Measurements from ENCODE around the gene LIME1. TPM values are rescaled to one million over a fixed set of nuclear protein-coding genes. Genes with fewer than 3 reads are reported as not detected.
"Not testable (repeated sequence)": the region's sequence is repeated elsewhere in the genome, so short reads cannot be mapped to it uniquely, and the experiment has no call there.

LIME1 gene
- total RNA-seq, 2 experiments from 2014 or later: 181 to 186 TPM

- peaks cover 58% of the 10 kb centered on the region for H3K4me1 Mint-ChIP-seq
- H3K27me3 Mint-ChIP-seq: no peaks in the 10 kb centered on the region
- POLR2A ChIA-PET: interaction anchor here (0.8 to 9.3 kb wide), 18 partner anchors 8 to 413 kb away, joined by 3 to 120 read pairs (median 4); partner anchors contain the start of genes LIME1, RTEL1, SLC2A4RG and TPD52L2
- H3K4me3 Mint-ChIP-seq: peak overlapping the region; percentile 90
- peaks cover 50% of the 10 kb centered on the region for H3K36me3 Mint-ChIP-seq (ENCODE audit: low read depth)
- CTCF ChIA-PET: interaction anchor here (0.6 to 3.0 kb wide), 20 partner anchors 8 to 332 kb away, joined by 3 to 35 read pairs (median 4); partner anchors contain the start of genes LIME1, PRPF6, PTK6 and SAMD10
- peak overlapping the region; percentile 87 for H3K27ac Mint-ChIP-seq
- H3K9me3 Mint-ChIP-seq: no peaks in the 10 kb centered on the region
- peak; percentile 72 for DNase-seq
Observed at GRCh38 chr20:63706852-63707557, 29.5 kb upstream of the LIME1 start.

GRCh38 chr20:63707558-63708300 lies 28.7 kb upstream of the LIME1 start, which contains the start of the genes ARFRP1 and ZGPAT:
TSS of gene ARFRP1 (minus strand) at chr20:63707976. CDS start at chr20:63707091, 885 bp downstream.
TSS of gene ZGPAT (plus strand) at chr20:63708039. CDS start at chr20:63708581, 542 bp downstream.
- Mint-ChIP-seq H3K36me3 (ENCODE audit: low read depth) (peaks cover 58% of the 10 kb centered on the region), H3K9me3 (peaks cover 3% of the 10 kb centered on the region), H3K4me1 (peaks cover 59% of the 10 kb centered on the region), H3K27ac (peak within 1 kb of the TSS; percentile 87), H3K27me3 (no peaks in the 10 kb centered on the region), H3K4me3 (peak within 1 kb of the TSS; percentile 90)
- DNase-seq: peak; percentile 93
- ChIA-PET CTCF (interaction anchor here (0.7 to 3.0 kb wide), 23 partner anchors 12 to 331 kb away, joined by 3 to 35 read pairs (median 4); partner anchors contain the start of genes LIME1, PRPF6, PTK6 and SAMD10), POLR2A (interaction anchor here (0.6 to 9.3 kb wide), 22 partner anchors 9 to 261 kb away, joined by 3 to 120 read pairs (median 4); partner anchors contain the start of genes LIME1, RTEL1, SLC2A4RG and TNFRSF6B)

- Mint-ChIP-seq H3K27me3 (no peaks in the 10 kb centered on the region), H3K9me3 (peaks cover 3% of the 10 kb centered on the region), H3K27ac (peak overlapping the region; percentile 61), H3K4me3 (peak overlapping the region; percentile 90), H3K36me3 (ENCODE audit: low read depth) (peaks cover 61% of the 10 kb centered on the region), H3K4me1 (peaks cover 59% of the 10 kb centered on the region)
- DNase-seq: no peak
- POLR2A ChIA-PET: interaction anchor here (0.6 to 9.3 kb wide), 20 partner anchors 8 to 260 kb away, joined by 3 to 120 read pairs (median 4); partner anchors contain the start of genes LIME1, RTEL1, SLC2A4RG and TNFRSF6B
- CTCF ChIA-PET: interaction anchor here (0.8 to 3.0 kb wide), 20 partner anchors 12 to 330 kb away, joined by 3 to 35 read pairs (median 4); partner anchors contain the start of genes LIME1, PRPF6, PTK6 and SAMD10
Observed at GRCh38 chr20:63708301-63709148, 27.9 kb upstream of the LIME1 start.

- H3K4me1 Mint-ChIP-seq: peaks cover 59% of the 10 kb centered on the region
- H3K4me3 Mint-ChIP-seq: peak overlapping the region; percentile 90
- no peaks in the 10 kb centered on the region for H3K27me3 Mint-ChIP-seq
- H3K9me3 Mint-ChIP-seq: peaks cover 3% of the 10 kb centered on the region
- ChIA-PET CTCF (interaction anchor here (1.6 to 3.0 kb wide), 3 partner anchors 12 to 156 kb away, joined by 5 to 29 read pairs (median 13); partner anchors contain the start of gene TPD52L2), POLR2A (interaction anchor here (0.9 to 9.3 kb wide), 4 partner anchors 19 to 42 kb away, joined by 3 to 120 read pairs (median 6); partner anchors contain the start of genes LIME1 and SLC2A4RG)
- H3K27ac Mint-ChIP-seq: no peak overlapping the region
- peaks cover 65% of the 10 kb centered on the region for H3K36me3 Mint-ChIP-seq (ENCODE audit: low read depth)
- no peak for DNase-seq
Observed at GRCh38 chr20:63709149-63709527, 27.3 kb upstream of the LIME1 start.

- Mint-ChIP-seq H3K4me3 (peak overlapping the region; percentile 54), H3K27ac (peak overlapping the region; percentile 37)
Observed at GRCh38 chr20:63711085-63711645, 25.3 kb upstream of the LIME1 start.

GRCh38 chr20:63712191-63712590 lies 24.3 kb upstream of the LIME1 start:
- H3K36me3 Mint-ChIP-seq (ENCODE audit: low read depth): peaks cover 72% of the 10 kb centered on the region
- no peaks in the 10 kb centered on the region for H3K27me3 Mint-ChIP-seq
- POLR2A ChIA-PET: interaction anchor here (0.7 to 2.0 kb wide), 4 partner anchors 14 to 27 kb away, joined by 3 to 7 read pairs (median 4); no protein-coding TSS in a partner anchor
- H3K27ac Mint-ChIP-seq: no peak overlapping the region
- CTCF ChIA-PET: interaction anchor here (1.5 kb wide), 1 partner anchor 327 kb away, joined by 3 read pairs; no protein-coding TSS in a partner anchor
- DNase-seq: no peak
- H3K4me3 Mint-ChIP-seq: no peak overlapping the region
- peaks cover 54% of the 10 kb centered on the region for H3K4me1 Mint-ChIP-seq
- H3K9me3 Mint-ChIP-seq: peaks cover 10% of the 10 kb centered on the region

More at GRCh38 chr20:63711085-63711645, 25.3 kb upstream of the LIME1 start:
- ChIA-PET CTCF (interaction anchor here (0.9 to 1.6 kb wide), 4 partner anchors 11 to 328 kb away, joined by 3 to 5 read pairs (median 3); partner anchors contain the start of gene PTK6), POLR2A (interaction anchor here (0.8 to 1.1 kb wide), 3 partner anchors 25 to 28 kb away, joined by 3 to 4 read pairs (median 4); no protein-coding TSS in a partner anchor)
- H3K27me3 Mint-ChIP-seq: no peaks in the 10 kb centered on the region
- no peak for DNase-seq
- peaks cover 58% of the 10 kb centered on the region for H3K4me1 Mint-ChIP-seq
- peaks cover 9% of the 10 kb centered on the region for H3K9me3 Mint-ChIP-seq
- peaks cover 71% of the 10 kb centered on the region for H3K36me3 Mint-ChIP-seq (ENCODE audit: low read depth)

GRCh38 chr20:63714858-63715257 lies 21.6 kb upstream of the LIME1 start:
- Mint-ChIP-seq H3K36me3 (ENCODE audit: low read depth) (peaks cover 85% of the 10 kb centered on the region), H3K9me3 (peaks cover 15% of the 10 kb centered on the region), H3K27me3 (no peaks in the 10 kb centered on the region), H3K4me1 (peaks cover 47% of the 10 kb centered on the region), H3K27ac (no peak overlapping the region), H3K4me3 (no peak overlapping the region)
- CTCF ChIA-PET: interaction anchor here (0.8 to 1.5 kb wide), 2 partner anchors 9 to 21 kb away, joined by 3 read pairs; partner anchors contain the start of gene LIME1
- no peak for DNase-seq
- POLR2A ChIA-PET: no interaction called here

- H3K36me3 Mint-ChIP-seq (ENCODE audit: low read depth): peaks cover 79% of the 10 kb centered on the region
- POLR2A ChIA-PET: no interaction called here
- no peak overlapping the region for H3K27ac Mint-ChIP-seq
- peaks cover 37% of the 10 kb centered on the region for H3K4me1 Mint-ChIP-seq
- H3K27me3 Mint-ChIP-seq: no peaks in the 10 kb centered on the region
- no peak overlapping the region for H3K4me3 Mint-ChIP-seq
- DNase-seq: no peak
- CTCF ChIA-PET: interaction anchor here (5.2 kb wide), 1 partner anchor 11 kb away, joined by 13 read pairs; the partner anchor contains the start of genes ARFRP1 and ZGPAT
- peaks cover 12% of the 10 kb centered on the region for H3K9me3 Mint-ChIP-seq
Observed at GRCh38 chr20:63718996-63719395, 17.5 kb upstream of the LIME1 start.

- POLR2A ChIA-PET: interaction anchor here (0.6 to 1.1 kb wide), 3 partner anchors 14 to 142 kb away, joined by 3 read pairs; partner anchors contain the start of genes LIME1 and TPD52L2
- CTCF ChIA-PET: interaction anchor here (5.2 kb wide), 1 partner anchor 15 kb away, joined by 13 read pairs; the partner anchor contains the start of genes ARFRP1 and ZGPAT
- H3K27ac Mint-ChIP-seq, H3K4me3 Mint-ChIP-seq, H3K27me3 Mint-ChIP-seq, DNase-seq: not testable (repeated sequence)
- H3K4me1 Mint-ChIP-seq: peaks cover 38% of the 10 kb centered on the region
- H3K36me3 Mint-ChIP-seq (ENCODE audit: low read depth): peaks cover 71% of the 10 kb centered on the region
- peaks cover 18% of the 10 kb centered on the region for H3K9me3 Mint-ChIP-seq
Observed at GRCh38 chr20:63722967-63723622, 13.4 kb upstream of the LIME1 start.

GRCh38 chr20:63730189-63730733 lies 6.2 kb upstream of the LIME1 start:
- H3K9me3 Mint-ChIP-seq, H3K4me3 Mint-ChIP-seq, H3K27me3 Mint-ChIP-seq, H3K27ac Mint-ChIP-seq, DNase-seq, CTCF ChIA-PET: not testable (repeated sequence)
- peaks cover 34% of the 10 kb centered on the region for H3K4me1 Mint-ChIP-seq
- POLR2A ChIA-PET: interaction anchor here (1.6 to 3.8 kb wide), 4 partner anchors 7 to 22 kb away, joined by 4 to 29 read pairs (median 8); partner anchors contain the start of genes ARFRP1, LIME1, SLC2A4RG and ZGPAT
- peaks cover 52% of the 10 kb centered on the region for H3K36me3 Mint-ChIP-seq (ENCODE audit: low read depth)
